Mesodermal cell (in vitro differentiated cells): ENCODE measurements around the gene ZKSCAN2.

ENCODE experiments used
- H3K27ac ChIP-seq: 2 replicates; pipeline ENCODE4 v1.7.0; 2013; ENCODE audit warnings: mild to moderate bottlenecking, low read depth, low read length, moderate library complexity; ENCODE audit not compliant: severe bottlenecking
- H3K36me3 ChIP-seq: 2 replicates; pipeline ENCODE4 v1.7.1; 2013; ENCODE audit warnings: mild to moderate bottlenecking, low read length, moderate library complexity; ENCODE audit not compliant: control insufficient read depth, insufficient read depth
- H3K4me1 ChIP-seq: one replicate; pipeline ENCODE4 v1.7.1; 2013; ENCODE audit warnings: mild to moderate bottlenecking, low read length; ENCODE audit not compliant: insufficient read depth, control insufficient read depth, poor library complexity, severe bottlenecking
- H3K4me3 ChIP-seq: 2 replicates; pipeline ENCODE4 v1.7.0; 2013; ENCODE audit warnings: low read length, control low read depth, mild to moderate bottlenecking; ENCODE audit not compliant: insufficient read depth, poor library complexity, severe bottlenecking; ENCODE audit errors: extremely low read depth
- H3K9me3 ChIP-seq: 2 replicates; pipeline ENCODE4 v1.7.1; 2013; ENCODE audit warnings: mild to moderate bottlenecking, low read length, moderate library complexity; ENCODE audit not compliant: control insufficient read depth
- WGBS, 2 experiments: methylation state at CpG; one replicate each; pipeline ENCODE4 v1.1.5; 2013; ENCODE audit warnings: missing lambda C conversion rate in 2 of 2; ENCODE audit not compliant: insufficient coverage in 2 of 2; 5-methylcytosine and 5-hydroxymethylcytosine counted together

ZKSCAN2 gene

DNA sequence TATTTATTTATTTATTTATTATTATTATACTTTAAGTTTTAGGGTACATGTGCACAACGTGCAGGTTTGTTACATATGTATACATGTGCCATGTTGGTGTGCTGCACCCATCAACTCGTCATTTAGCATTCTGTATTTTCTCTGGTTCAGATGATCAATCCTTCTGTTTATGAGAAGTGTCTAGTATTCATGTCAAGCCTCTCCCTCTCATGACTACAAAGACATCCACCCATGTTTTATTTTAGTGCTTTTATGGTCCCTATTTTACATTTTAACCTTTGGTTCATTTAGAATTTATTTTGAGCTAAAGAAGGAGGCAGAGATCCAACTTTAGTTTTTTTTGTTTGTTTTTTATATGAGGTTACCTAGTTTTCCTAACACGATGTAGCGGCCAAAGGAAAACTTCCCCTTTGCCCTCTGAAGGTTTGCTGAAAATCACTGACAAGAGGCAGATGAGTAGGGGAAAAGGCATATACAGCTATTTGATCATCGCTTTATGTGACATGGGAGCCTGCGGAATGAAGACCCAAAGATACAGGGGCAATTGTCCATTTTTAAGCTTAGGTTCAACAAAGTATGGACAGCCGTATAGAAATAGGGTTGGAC is 63.3 kb downstream of the ZKSCAN2 start:
- Histone ChIP-seq H3K27ac (no peak overlapping the region), H3K4me1 (no peaks in the 10 kb centered on the region), H3K4me3 (no peak overlapping the region), H3K36me3 (no peaks in the 10 kb centered on the region), H3K9me3 (no peaks in the 10 kb centered on the region)
- 93 to 100% methylated on average over 5 of the region's 7 CpGs for WGBS, 2 experiments

- Histone ChIP-seq H3K36me3 (no peaks in the 10 kb centered on the region), H3K4me3 (no peak overlapping the region), H3K27ac (no peak overlapping the region), H3K4me1 (no peaks in the 10 kb centered on the region), H3K9me3 (no peaks in the 10 kb centered on the region)
- 94 to 95% methylated on average over 6 of the region's 6 CpGs for WGBS, 2 experiments
These were observed 65.5 kb downstream of the ZKSCAN2 start for GRCh38 chr16:25192096-25192495.

- no peak overlapping the region for H3K27ac ChIP-seq
- no peaks in the 10 kb centered on the region for H3K9me3 ChIP-seq
- no peaks in the 10 kb centered on the region for H3K36me3 ChIP-seq
- no peaks in the 10 kb centered on the region for H3K4me1 ChIP-seq
- H3K4me3 ChIP-seq, result no peak overlapping the region
- 84% methylated on average over 5 of the region's 6 CpGs; no CpG with 5 or more reads in 1 of the 2 experiments for WGBS, 2 experiments
These were observed 68.3 kb downstream of the ZKSCAN2 start for GRCh38 chr16:25189305-25189704.

GRCh38 chr16:25187491-25187795 is 70.2 kb downstream of the ZKSCAN2 start:
- Histone ChIP-seq H3K4me3 (no peak overlapping the region), H3K36me3 (no peaks in the 10 kb centered on the region), H3K4me1 (no peaks in the 10 kb centered on the region), H3K9me3 (no peaks in the 10 kb centered on the region), H3K27ac (no peak overlapping the region)
- WGBS, 2 experiments, result 93 to 94% methylated on average over 3 of the region's 3 CpGs
